Testis (tissue), 3 donors: ENCODE data around the gene TEX11. TPM values are rescaled to one million over a fixed set of nuclear protein-coding genes. Genes with fewer than 3 reads are reported as not detected.
"Not testable (repeated sequence)": the region's sequence is repeated elsewhere in the genome, so short reads cannot be mapped to it uniquely, and the experiment has no call there.

Source experiments
- DNase-seq: peaks from one replicate; pipeline ENCODE4 v3.0.0-alpha.2; 2019
- H3K27ac ChIP-seq, 2 donors: fragments of 200-600 bp; sonication (generic); one replicate each; pipeline ENCODE4 v1.5.1; 2019
- H3K27me3 ChIP-seq: fragments of 200-600 bp; sonication (generic); one replicate; pipeline ENCODE4 v1.5.1; 2019
- H3K36me3 ChIP-seq: fragments of 200-600 bp; sonication (generic); one replicate; pipeline ENCODE4 v1.5.1; 2017; ENCODE audit warnings: low read depth; ENCODE audit errors: missing control alignments
- H3K4me1 ChIP-seq: fragments of 200-600 bp; sonication (generic); one replicate; pipeline ENCODE4 v1.5.1; 2019
- H3K4me3 ChIP-seq, 2 donors: fragments of 200-600 bp; sonication (generic); one replicate each; pipeline ENCODE4 v1.5.1; 2017 to 2019
- H3K9me3 ChIP-seq: fragments of 200-600 bp; sonication (generic); one replicate; pipeline ENCODE4 v1.5.1; 2017
- POLR2A ChIP-seq: fragments of 450-650 bp; IDR thresholded peaks from one replicate; pipeline ENCODE4 v1.6.1; 2017; ENCODE audit warnings: antibody characterized with exemption, mild to moderate bottlenecking, moderate library complexity
- WGBS, 2 donors: methylation state at CpG; one replicate each; pipeline ENCODE4 v1.1.5; 2018; 5-methylcytosine and 5-hydroxymethylcytosine counted together
- intact Hi-C: fragments of 100-400 bp; cut with DNase I; formaldehyde crosslinking; loops from one replicate; pipeline ENCODE4 v1.15.1; 2023; ENCODE audit warnings: low total_unique reads
- polyA plus RNA-seq: library from polyadenylated mRNA; stranded (reverse); fragments of 350-450 nt; fragmentation: Illumina TruSeq; extraction: RNeasy Lipid Tissue Mini Kit (QIAGEN cat#74804); gene quantifications from one replicate; pipeline ENCODE4 v1.2.3, GENCODE V29; 2014; ENCODE audit warnings: low read depth, low replicate concordance; ENCODE audit not compliant: insufficient read depth
- total RNA-seq, 2 donors: library from RNA; depleted of rRNA; stranded (reverse); fragments of >200 nt; gene quantifications; one replicate each; pipeline ENCODE4 v1.2.3, GENCODE V29; 2016
- TF ChIP-seq, protein P1 (sequence below), 3 experiments: fragments of 450-650 bp in 2 of 3; fragments of 200-600 bp in 1 of 3; sonication (generic) in 1 of 3; IDR thresholded peaks; one replicate each; pipeline ENCODE4 v1.5.1; 2016 to 2019; ENCODE audit warnings: antibody characterized with exemption in 3 of 3, mild to moderate bottlenecking in 2 of 3, moderate library complexity in 1 of 3

TEX11 gene
- total and polyA plus RNA-seq, 3 donors from 2014 or later, result 7.1 to 17.0 (median 12.6) TPM

- DNase-seq, result no peak
- intact Hi-C loops, result no loop called here
- H3K4me1 ChIP-seq, result no peaks in the 10 kb centered on the region
- WGBS, 2 donors, result 29 to 39% methylated on average over 3 of the region's 3 CpGs
- H3K9me3 ChIP-seq, result no peaks in the 10 kb centered on the region
- H3K27ac ChIP-seq, result no peak overlapping the region
- H3K36me3 ChIP-seq, result no peaks in the 10 kb centered on the region
- H3K27me3 ChIP-seq, result no peaks in the 10 kb centered on the region
- no peak for TF ChIP-seq POLR2A
- TF ChIP-seq, protein P1, sequence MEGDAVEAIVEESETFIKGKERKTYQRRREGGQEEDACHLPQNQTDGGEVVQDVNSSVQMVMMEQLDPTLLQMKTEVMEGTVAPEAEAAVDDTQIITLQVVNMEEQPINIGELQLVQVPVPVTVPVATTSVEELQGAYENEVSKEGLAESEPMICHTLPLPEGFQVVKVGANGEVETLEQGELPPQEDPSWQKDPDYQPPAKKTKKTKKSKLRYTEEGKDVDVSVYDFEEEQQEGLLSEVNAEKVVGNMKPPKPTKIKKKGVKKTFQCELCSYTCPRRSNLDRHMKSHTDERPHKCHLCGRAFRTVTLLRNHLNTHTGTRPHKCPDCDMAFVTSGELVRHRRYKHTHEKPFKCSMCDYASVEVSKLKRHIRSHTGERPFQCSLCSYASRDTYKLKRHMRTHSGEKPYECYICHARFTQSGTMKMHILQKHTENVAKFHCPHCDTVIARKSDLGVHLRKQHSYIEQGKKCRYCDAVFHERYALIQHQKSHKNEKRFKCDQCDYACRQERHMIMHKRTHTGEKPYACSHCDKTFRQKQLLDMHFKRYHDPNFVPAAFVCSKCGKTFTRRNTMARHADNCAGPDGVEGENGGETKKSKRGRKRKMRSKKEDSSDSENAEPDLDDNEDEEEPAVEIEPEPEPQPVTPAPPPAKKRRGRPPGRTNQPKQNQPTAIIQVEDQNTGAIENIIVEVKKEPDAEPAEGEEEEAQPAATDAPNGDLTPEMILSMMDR (IDR thresholded peaks at IDR 0.05), result no peak
- no peak overlapping the region for H3K4me3 ChIP-seq
Observed at GRCh38 chrX:70921709-70922352, 13.3 kb upstream of the TEX11 start.

DNA sequence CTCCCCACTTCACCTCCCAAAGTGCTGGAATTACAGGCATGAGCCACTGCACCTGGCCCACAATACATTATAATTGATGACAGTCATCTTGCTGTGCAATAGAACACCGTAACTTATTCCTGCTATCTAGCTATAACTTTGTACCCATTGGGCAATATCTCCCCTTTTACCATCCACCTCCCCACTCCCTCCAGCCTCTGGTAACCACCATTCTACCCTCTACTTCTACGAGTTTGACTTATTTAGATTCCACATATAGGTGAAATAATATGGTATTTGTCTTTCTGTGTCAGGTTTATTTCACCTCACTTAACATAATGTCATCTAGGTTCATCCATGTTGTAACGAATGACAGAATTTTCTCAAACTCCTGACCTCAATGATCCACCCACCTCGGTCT, 8.2 kb upstream of the TEX11 start:
- Histone ChIP-seq H3K9me3 (no peaks in the 10 kb centered on the region), H3K36me3 (no peaks in the 10 kb centered on the region), H3K4me1 (no peaks in the 10 kb centered on the region), H3K27me3 (no peaks in the 10 kb centered on the region), H3K4me3 (no peak overlapping the region), H3K27ac (no peak overlapping the region)
- 85 to 92% methylated on average over 4 of the region's 4 CpGs for WGBS, 2 donors
- TF ChIP-seq, protein P1 (IDR thresholded peaks at IDR 0.05), result no peak
- TF ChIP-seq POLR2A, result no peak
- DNase-seq, result no peak
- intact Hi-C loops, result no loop called here

GRCh38 chrX:70907900-70908299, 611 bp downstream of the TEX11 start:
- H3K27ac ChIP-seq, result no peak overlapping the region
- H3K9me3 ChIP-seq, result no peaks in the 10 kb centered on the region
- no peaks in the 10 kb centered on the region for H3K36me3 ChIP-seq
- no peaks in the 10 kb centered on the region for H3K27me3 ChIP-seq
- intact Hi-C loops, result no loop called here
- no peaks in the 10 kb centered on the region for H3K4me1 ChIP-seq
- TF ChIP-seq POLR2A, result no peak
- TF ChIP-seq, protein P1 (IDR thresholded peaks at IDR 0.05), result no peak
- peak; percentile 58 for DNase-seq
- H3K4me3 ChIP-seq, result no peak overlapping the region
- WGBS, 2 donors, result 60 to 88% methylated on average over 10 to 11 of the region's 11 CpGs

GRCh38 chrX:70901465-70901864, 7.0 kb downstream of the TEX11 start:
- Histone ChIP-seq H3K27ac (no peak overlapping the region), H3K4me1 (no peaks in the 10 kb centered on the region), H3K4me3 (no peak overlapping the region), H3K27me3 (no peaks in the 10 kb centered on the region), H3K36me3 (no peaks in the 10 kb centered on the region), H3K9me3 (no peaks in the 10 kb centered on the region)
- no peak for DNase-seq
- intact Hi-C loops, result no loop called here
- TF ChIP-seq, protein P1 (IDR thresholded peaks at IDR 0.05), result no peak
- TF ChIP-seq POLR2A, result no peak
- 75 to 92% methylated on average over 6 to 7 of the region's 7 CpGs for WGBS, 2 donors

DNA sequence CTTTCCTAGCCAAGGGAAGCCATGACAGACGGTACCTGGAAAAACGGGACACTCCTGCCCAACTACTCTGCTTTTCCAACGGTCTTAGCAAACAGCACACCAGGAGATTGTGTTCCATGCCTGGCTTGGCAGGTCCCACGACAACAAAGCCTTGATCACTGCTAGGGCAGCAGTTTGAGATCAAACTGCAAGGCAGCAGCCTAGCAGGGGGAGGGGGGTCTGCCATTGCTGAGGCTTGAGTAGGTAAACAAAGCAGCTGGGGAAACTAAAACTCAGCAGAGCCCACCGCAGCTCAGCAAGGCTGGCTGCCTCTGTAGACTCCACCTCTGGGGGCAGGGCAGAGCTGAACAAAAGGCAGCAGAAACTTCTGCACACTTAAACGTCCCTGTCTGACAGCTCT, 18.1 kb downstream of the TEX11 start:
- H3K4me3 ChIP-seq, H3K9me3 ChIP-seq, H3K27me3 ChIP-seq, H3K27ac ChIP-seq, H3K4me1 ChIP-seq, H3K36me3 ChIP-seq, DNase-seq, intact Hi-C loops: not testable (repeated sequence)
- 63% methylated on average over 6 of the region's 6 CpGs; no CpG with 5 or more reads in 1 of the 2 donors for WGBS, 2 donors
